Hepatocyte (in vitro differentiated cells): ENCODE results near the gene PTPRN2.

ENCODE experiments used
- EZH2 ChIP-seq: fragments of 200-600 bp; sonication (generic); IDR thresholded peaks from 2 replicates; pipeline ENCODE4 v1.6.1; 2016; ENCODE audit warnings: antibody characterized with exemption, mild to moderate bottlenecking, borderline replicate concordance
- EZH2phosphoT487 ChIP-seq: fragments of 200-600 bp; sonication (generic); IDR thresholded peaks from one replicate; pipeline ENCODE4 v1.6.1; 2018; ENCODE audit warnings: antibody characterized with exemption, mild to moderate bottlenecking, low read depth, moderate library complexity; ENCODE audit not compliant: unreplicated experiment, severe bottlenecking
- TF ChIP-seq, protein P1 (sequence below): fragments of 200-600 bp; sonication (generic); IDR thresholded peaks from 2 replicates; pipeline ENCODE4 v1.5.1; 2016; ENCODE audit warnings: antibody characterized with exemption, mild to moderate bottlenecking; ENCODE audit not compliant: poor library complexity

DNA sequence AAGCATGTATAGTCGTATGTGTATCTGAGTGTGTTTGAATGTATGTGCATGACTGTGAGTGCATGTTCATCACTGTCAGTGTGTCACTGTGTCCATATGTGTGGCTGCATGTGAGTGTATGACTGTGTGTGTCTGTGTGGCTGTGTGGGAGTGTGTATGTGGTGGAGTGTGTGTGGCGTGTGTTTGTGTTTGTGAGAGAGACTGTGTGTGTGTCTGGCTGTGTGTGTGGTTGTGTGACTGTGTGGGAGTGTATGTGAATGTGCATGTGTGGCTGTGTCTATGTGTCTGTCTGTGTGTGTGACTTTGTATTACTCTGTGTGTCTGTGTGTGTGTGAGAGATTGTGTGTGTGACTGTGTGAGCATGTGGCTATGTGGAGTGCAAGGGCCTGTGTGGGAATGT lies 748.4 kb downstream of the PTPRN2 start:
- TF ChIP-seq, protein P1, sequence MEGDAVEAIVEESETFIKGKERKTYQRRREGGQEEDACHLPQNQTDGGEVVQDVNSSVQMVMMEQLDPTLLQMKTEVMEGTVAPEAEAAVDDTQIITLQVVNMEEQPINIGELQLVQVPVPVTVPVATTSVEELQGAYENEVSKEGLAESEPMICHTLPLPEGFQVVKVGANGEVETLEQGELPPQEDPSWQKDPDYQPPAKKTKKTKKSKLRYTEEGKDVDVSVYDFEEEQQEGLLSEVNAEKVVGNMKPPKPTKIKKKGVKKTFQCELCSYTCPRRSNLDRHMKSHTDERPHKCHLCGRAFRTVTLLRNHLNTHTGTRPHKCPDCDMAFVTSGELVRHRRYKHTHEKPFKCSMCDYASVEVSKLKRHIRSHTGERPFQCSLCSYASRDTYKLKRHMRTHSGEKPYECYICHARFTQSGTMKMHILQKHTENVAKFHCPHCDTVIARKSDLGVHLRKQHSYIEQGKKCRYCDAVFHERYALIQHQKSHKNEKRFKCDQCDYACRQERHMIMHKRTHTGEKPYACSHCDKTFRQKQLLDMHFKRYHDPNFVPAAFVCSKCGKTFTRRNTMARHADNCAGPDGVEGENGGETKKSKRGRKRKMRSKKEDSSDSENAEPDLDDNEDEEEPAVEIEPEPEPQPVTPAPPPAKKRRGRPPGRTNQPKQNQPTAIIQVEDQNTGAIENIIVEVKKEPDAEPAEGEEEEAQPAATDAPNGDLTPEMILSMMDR = no peak
- TF ChIP-seq EZH2phosphoT487 (no peak), EZH2 (no peak)
